ENCODE data around the gene TDRD7. TPM values are rescaled to one million over a fixed set of nuclear protein-coding genes. Genes with fewer than 3 reads are reported as not detected.
A peak's percentile ranks its signal among the peaks of the same experiment; 100 is the strongest.

TDRD7 gene
- polyA plus RNA-seq, 1 donor (not counting 4 experiments of a cell fraction or from before 2014, with no cell fraction given) = 10.5 TPM

DNA sequence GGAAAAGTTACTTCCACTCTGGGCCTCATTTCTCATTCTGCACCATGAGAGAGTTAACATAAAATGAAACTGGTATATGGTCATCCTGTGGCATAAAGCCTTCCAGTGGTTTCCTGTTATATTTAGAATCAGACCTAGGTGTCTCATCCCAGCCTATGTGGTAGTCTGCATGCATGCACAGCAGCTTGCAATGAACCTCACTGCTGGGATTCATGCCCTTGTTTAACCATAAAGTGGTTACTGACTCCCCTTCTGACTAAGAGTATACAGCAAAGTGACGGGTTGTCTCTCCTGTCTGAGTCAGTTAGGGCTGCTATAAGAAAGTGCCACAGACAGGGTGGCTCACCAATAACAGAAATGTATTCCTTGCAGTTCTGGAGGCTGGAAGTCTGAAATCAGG is 14.7 kb upstream of the TDRD7 start:
- Histone ChIP-seq H3K4me3 (ENCODE audit: control insufficient read depth in 2 of 3, extremely low read depth in 1 of 3, insufficient read depth in 2 of 3, low read depth in 1 of 3, low read length in 3 of 3) (no peak overlapping the region), H2AFZ (ENCODE audit: control insufficient read depth, low read length) (no peak overlapping the region), H3K9me3 (ENCODE audit: control insufficient read depth, low read depth, low read length) (no peaks in the 10 kb centered on the region), H3K4me2 (ENCODE audit: control insufficient read depth, extremely low read depth, insufficient read depth, low read depth, low read length) (no peak overlapping the region), H3K9me1 (ENCODE audit: control insufficient read depth, extremely low read depth, insufficient read depth, low read length) (no peaks in the 10 kb centered on the region), H3K27ac (ENCODE audit: control insufficient read depth, insufficient read depth, low read length) (no peak overlapping the region), H3K27me3 (ENCODE audit: control insufficient read depth, extremely low read depth, insufficient read depth, low read length) (no peaks in the 10 kb centered on the region), H3K9ac (ENCODE audit: control insufficient read depth, extremely low read depth, insufficient read depth, low read length) (no peak overlapping the region), H3K79me2 (ENCODE audit: control insufficient read depth, insufficient read depth, low read length) (no peaks in the 10 kb centered on the region), H4K20me1 (ENCODE audit: control insufficient read depth, extremely low read depth, insufficient read depth, low read length) (no peaks in the 10 kb centered on the region), H3K36me3 (ENCODE audit: control insufficient read depth in 2 of 2, extremely low read depth in 1 of 2, insufficient read depth in 2 of 2, low read length in 2 of 2) (no peaks in the 10 kb centered on the region), H3K4me1 (ENCODE audit: control insufficient read depth, extremely low read depth, insufficient read depth, low read length) (peaks cover 3% of the 10 kb centered on the region)
- TF ChIP-seq EZH2 (IDR thresholded peaks at IDR 0.05; ENCODE audit: low read length) = no peak
- TF ChIP-seq, protein P1, sequence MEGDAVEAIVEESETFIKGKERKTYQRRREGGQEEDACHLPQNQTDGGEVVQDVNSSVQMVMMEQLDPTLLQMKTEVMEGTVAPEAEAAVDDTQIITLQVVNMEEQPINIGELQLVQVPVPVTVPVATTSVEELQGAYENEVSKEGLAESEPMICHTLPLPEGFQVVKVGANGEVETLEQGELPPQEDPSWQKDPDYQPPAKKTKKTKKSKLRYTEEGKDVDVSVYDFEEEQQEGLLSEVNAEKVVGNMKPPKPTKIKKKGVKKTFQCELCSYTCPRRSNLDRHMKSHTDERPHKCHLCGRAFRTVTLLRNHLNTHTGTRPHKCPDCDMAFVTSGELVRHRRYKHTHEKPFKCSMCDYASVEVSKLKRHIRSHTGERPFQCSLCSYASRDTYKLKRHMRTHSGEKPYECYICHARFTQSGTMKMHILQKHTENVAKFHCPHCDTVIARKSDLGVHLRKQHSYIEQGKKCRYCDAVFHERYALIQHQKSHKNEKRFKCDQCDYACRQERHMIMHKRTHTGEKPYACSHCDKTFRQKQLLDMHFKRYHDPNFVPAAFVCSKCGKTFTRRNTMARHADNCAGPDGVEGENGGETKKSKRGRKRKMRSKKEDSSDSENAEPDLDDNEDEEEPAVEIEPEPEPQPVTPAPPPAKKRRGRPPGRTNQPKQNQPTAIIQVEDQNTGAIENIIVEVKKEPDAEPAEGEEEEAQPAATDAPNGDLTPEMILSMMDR (optimal IDR thresholded peaks at IDR 0.05 in 1 of 3, IDR thresholded peaks at IDR 0.05 in 1 of 3, conservative IDR thresholded peaks at IDR 0.05 in 1 of 3; ENCODE audit: extremely low read depth in 1 of 3, insufficient read depth in 2 of 3, low read length in 3 of 3) = no peak
- dilution Hi-C loops (cut with MboI; ENCODE audit: extremely low pct_ligation_motif_present, low sequenced_read_pairs) = no loop called here
- no peak for DNase-seq (ENCODE audit: low read depth, low spot score)
- FAIRE-seq = no peak

DNA sequence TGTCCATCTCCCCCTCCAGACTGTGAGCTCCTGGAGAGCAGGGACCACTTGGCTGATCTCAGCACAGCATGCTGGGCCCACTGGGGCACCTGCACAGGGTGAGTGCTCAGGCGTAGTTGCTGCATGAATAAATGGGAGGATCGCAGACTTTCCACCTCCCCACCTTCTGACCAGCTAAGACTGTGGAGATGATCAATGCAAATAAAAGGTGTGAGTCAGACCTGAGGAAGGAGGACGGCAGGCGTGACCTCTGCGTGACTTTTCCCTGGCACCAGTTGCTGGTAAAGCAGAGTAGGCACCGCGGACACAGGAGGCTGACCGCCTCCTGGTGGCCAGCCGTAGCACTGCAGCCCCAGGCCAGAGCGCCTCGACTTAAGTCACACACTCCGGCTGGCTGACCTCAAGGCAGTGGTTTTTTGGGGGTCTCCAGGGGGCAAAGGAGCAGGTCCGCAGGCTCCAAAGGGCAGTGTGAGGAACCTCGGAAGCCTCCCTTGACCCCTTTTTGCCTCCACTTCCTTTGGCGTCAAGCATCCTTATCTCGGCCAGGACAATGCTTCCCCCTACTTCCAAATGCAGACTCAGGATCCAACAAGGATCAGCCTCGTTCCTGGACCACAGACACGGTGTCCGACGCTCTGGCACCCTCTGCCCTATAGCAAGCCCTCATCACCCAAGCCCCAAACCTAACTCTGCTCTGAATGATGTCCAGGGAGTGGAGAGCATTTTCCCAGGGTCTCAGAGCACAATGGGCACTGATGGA is 12.7 kb upstream of the TDRD7 start:
- no peaks in the 10 kb centered on the region for H3K79me2 ChIP-seq (ENCODE audit: control insufficient read depth, insufficient read depth, low read length)
- DNase-seq (ENCODE audit: low read depth, low spot score) (no peak), FAIRE-seq (no peak)
- no peaks in the 10 kb centered on the region for H3K27me3 ChIP-seq (ENCODE audit: control insufficient read depth, extremely low read depth, insufficient read depth, low read length)
- no peak overlapping the region for H3K27ac ChIP-seq (ENCODE audit: control insufficient read depth, insufficient read depth, low read length)
- H2AFZ ChIP-seq (ENCODE audit: control insufficient read depth, low read length) = no peak overlapping the region
- no peaks in the 10 kb centered on the region for H3K9me1 ChIP-seq (ENCODE audit: control insufficient read depth, extremely low read depth, insufficient read depth, low read length)
- H3K4me2 ChIP-seq (ENCODE audit: control insufficient read depth, extremely low read depth, insufficient read depth, low read depth, low read length) = no peak overlapping the region
- no peaks in the 10 kb centered on the region for H4K20me1 ChIP-seq (ENCODE audit: control insufficient read depth, extremely low read depth, insufficient read depth, low read length)
- H3K4me1 ChIP-seq (ENCODE audit: control insufficient read depth, extremely low read depth, insufficient read depth, low read length) = peaks cover 3% of the 10 kb centered on the region
- no peak for TF ChIP-seq EZH2 (IDR thresholded peaks at IDR 0.05; ENCODE audit: low read length)
- TF ChIP-seq, protein P1 (optimal IDR thresholded peaks at IDR 0.05 in 1 of 3, IDR thresholded peaks at IDR 0.05 in 1 of 3, conservative IDR thresholded peaks at IDR 0.05 in 1 of 3; ENCODE audit: extremely low read depth in 1 of 3, insufficient read depth in 2 of 3, low read length in 3 of 3) = peak; percentile 84 to 98 (median 84)
- peaks cover 2% of the 10 kb centered on the region for H3K9me3 ChIP-seq (ENCODE audit: control insufficient read depth, low read depth, low read length)
- H3K9ac ChIP-seq (ENCODE audit: control insufficient read depth, extremely low read depth, insufficient read depth, low read length) = no peak overlapping the region
- H3K4me3 ChIP-seq (ENCODE audit: control insufficient read depth in 2 of 3, extremely low read depth in 1 of 3, insufficient read depth in 2 of 3, low read depth in 1 of 3, low read length in 3 of 3) = no peak overlapping the region
- H3K36me3 ChIP-seq (ENCODE audit: control insufficient read depth in 2 of 2, extremely low read depth in 1 of 2, insufficient read depth in 2 of 2, low read length in 2 of 2) = no peaks in the 10 kb centered on the region
- dilution Hi-C loops (cut with MboI; ENCODE audit: extremely low pct_ligation_motif_present, low sequenced_read_pairs) = no loop called here

Data from keratinocyte (primary cell).